Kidney (tissue), 14 donors: Measurements from ENCODE around the gene PRAF2. TPM values are rescaled to one million over a fixed set of nuclear protein-coding genes. Genes with fewer than 3 reads are reported as not detected.

Source experiments
- DNase-seq, 5 donors: peaks; one replicate each; pipeline ENCODE4 v3.0.0-alpha.2; 2013 to 2020
- FAIRE-seq: peaks from 2 replicates; lab custom pipeline; 2012; peaks lifted over from hg19 to GRCh38; lab: Jason Lieb, UNC
- H3K27ac ChIP-seq, 2 donors: one replicate each; pipeline ENCODE4 v1.7.0; 2013; ENCODE audit warnings: low read depth in 2 of 2, low read length in 2 of 2, inconsistent platforms in 1 of 2
- H3K27me3 ChIP-seq: one replicate; pipeline ENCODE4 v1.7.1; 2013; ENCODE audit warnings: low read length, inconsistent platforms; ENCODE audit not compliant: control insufficient read depth, insufficient read depth
- H3K36me3 ChIP-seq, 3 donors: one replicate each; pipeline versions ENCODE4 v1.7.0 to v1.7.1; 2013; ENCODE audit warnings: low read length in 3 of 3, control low read depth in 1 of 3, inconsistent platforms in 1 of 3; ENCODE audit not compliant: insufficient read depth in 3 of 3, control insufficient read depth in 2 of 3
- H3K4me1 ChIP-seq, 3 donors: one replicate each; pipeline versions ENCODE4 v1.7.0 to v1.7.1; 2013; ENCODE audit warnings: low read length in 3 of 3, inconsistent platforms in 1 of 3, low read depth in 1 of 3; ENCODE audit not compliant: control insufficient read depth in 2 of 3, insufficient read depth in 2 of 3
- H3K4me3 ChIP-seq, 3 donors: one replicate each; pipeline versions ENCODE4 v1.7.0 to v1.8.1; 2013; ENCODE audit warnings: low read length in 3 of 3, control low read depth in 1 of 3, inconsistent platforms in 1 of 3
- H3K9ac ChIP-seq, 3 donors: one replicate each; pipeline versions ENCODE4 v1.7.0 to v1.7.1; 2013; ENCODE audit warnings: low read length in 3 of 3, control low read depth in 1 of 3, inconsistent platforms in 1 of 3
- H3K9me3 ChIP-seq, 3 donors: one replicate each; pipeline versions ENCODE4 v1.7.0 to v1.7.1; 2013; ENCODE audit warnings: low read length in 3 of 3, control low read depth in 1 of 3, inconsistent platforms in 1 of 3; ENCODE audit not compliant: control insufficient read depth in 2 of 3, insufficient read depth in 1 of 3
- CTCF ChIP-seq: IDR thresholded peaks from 3 replicates; pipeline ENCODE4 v1.5.1; 2012; ENCODE audit warnings: mild to moderate bottlenecking, moderate library complexity, borderline replicate concordance; ENCODE audit not compliant: insufficient read depth; ENCODE audit errors: extremely low read depth
- intact Hi-C: fragments of 100-400 bp; cut with DNase I; formaldehyde crosslinking; loops from one replicate; pipeline ENCODE4 v1.11.1; 2022
- polyA plus RNA-seq: library from polyadenylated mRNA; stranded (reverse); fragments of 350-450 nt; fragmentation: Illumina TruSeq; extraction: RNeasy Lipid Tissue Mini Kit (QIAGEN cat#74804); gene quantifications from one replicate; pipeline ENCODE4 v1.2.3, GENCODE V29; 2014; ENCODE audit warnings: low read depth, low replicate concordance; ENCODE audit not compliant: insufficient read depth
- total RNA-seq: library from RNA; stranded (reverse); fragmentation: NEBNext Ultra II Directional; extraction: Animal tissue kit (Norgen Biotek cat#: 25700); gene quantifications from one replicate; pipeline ENCODE4 v1.2.1, GENCODE V29; 2021
- donor health status: control.
- donor health status: control.
- donor health status: control.
- donor health status: control.
- donor health status: control.
- donor health status: DM: yes; HTN: yes; CAD: no.
- donor health status: Normal renal cell carcinoma (clear cell type).

Gene PRAF2
- total and polyA plus RNA-seq, 2 donors from 2014 or later = 24.0 to 47.9 TPM

- Histone ChIP-seq H3K27me3 (no peaks in the 10 kb centered on the region), H3K27ac (no peak overlapping the region), H3K4me1 (no peaks in the 10 kb centered on the region), H3K36me3 (peaks cover 0 to 10% (median 7%) of the 10 kb centered on the region in 3 donors), H3K9ac (no peak overlapping the region), H3K9me3 (no peaks in the 10 kb centered on the region), H3K4me3 (no peak overlapping the region)
- no peak for DNase-seq
- FAIRE-seq = no peak
- no peak for TF ChIP-seq CTCF
- intact Hi-C loops = no loop called here
Observed at GRCh38 chrX:49030283-49030682, 43.5 kb downstream of the PRAF2 start.

GRCh38 chrX:49029876-49030275, 43.9 kb downstream of the PRAF2 start:
- no peaks in the 10 kb centered on the region for H3K9me3 ChIP-seq
- FAIRE-seq (no peak), DNase-seq (peak in 2 of 5 donors; percentile 24 to 51)
- H3K36me3 ChIP-seq = peaks cover 0 to 10% (median 7%) of the 10 kb centered on the region in 3 donors
- no peaks in the 10 kb centered on the region for H3K27me3 ChIP-seq
- H3K4me3 ChIP-seq = no peak overlapping the region
- H3K4me1 ChIP-seq = no peaks in the 10 kb centered on the region
- no peak overlapping the region for H3K27ac ChIP-seq
- intact Hi-C loops = no loop called here
- no peak overlapping the region for H3K9ac ChIP-seq
- no peak for TF ChIP-seq CTCF

Other genes with a start within 250 kb of the PRAF2 start
- gene ERAS, start 247.5 kb downstream of the PRAF2 start, total RNA-seq = 0.19 TPM
- 0.43 TPM for gene ERAS, start 247.5 kb downstream of the PRAF2 start, polyA plus RNA-seq
- 131 TPM for gene PCSK1N, start 238.4 kb downstream of the PRAF2 start, total RNA-seq
- 331 TPM for gene PCSK1N, start 238.4 kb downstream of the PRAF2 start, polyA plus RNA-seq
- gene TIMM17B, start 176.2 kb downstream of the PRAF2 start, total RNA-seq = 44.8 TPM
- gene TIMM17B, start 176.2 kb downstream of the PRAF2 start, polyA plus RNA-seq = 109 TPM
- 61.3 TPM for gene PQBP1, start 176.1 kb downstream of the PRAF2 start, total RNA-seq
- gene PQBP1, start 176.1 kb downstream of the PRAF2 start, polyA plus RNA-seq = 93.4 TPM
- gene SLC35A2, start 162.4 kb downstream of the PRAF2 start, total RNA-seq = 34.2 TPM
- 29.3 TPM for gene SLC35A2, start 162.4 kb downstream of the PRAF2 start, polyA plus RNA-seq
- 29.6 TPM for gene PIM2, start 155.0 kb downstream of the PRAF2 start, total RNA-seq
- gene PIM2, start 155.0 kb downstream of the PRAF2 start, polyA plus RNA-seq = 8.7 TPM
- 56.2 TPM for gene OTUD5, start 116.4 kb downstream of the PRAF2 start, total RNA-seq
- 40.2 TPM for gene OTUD5, start 116.4 kb downstream of the PRAF2 start, polyA plus RNA-seq
- gene KCND1, start 102.2 kb downstream of the PRAF2 start, total RNA-seq = 2.2 TPM
- 0.92 TPM for gene KCND1, start 102.2 kb downstream of the PRAF2 start, polyA plus RNA-seq
- gene GRIPAP1, start 71.7 kb downstream of the PRAF2 start, total RNA-seq = 52.8 TPM
- gene GRIPAP1, start 71.7 kb downstream of the PRAF2 start, polyA plus RNA-seq = 24.0 TPM
- 47.3 TPM for gene TFE3, start 30.6 kb downstream of the PRAF2 start, total RNA-seq
- 32.8 TPM for gene TFE3, start 30.6 kb downstream of the PRAF2 start, polyA plus RNA-seq
- gene CCDC120, start 15.0 kb downstream of the PRAF2 start, total RNA-seq = 13.7 TPM
- gene CCDC120, start 15.0 kb downstream of the PRAF2 start, polyA plus RNA-seq = 5.2 TPM
- gene WDR45, start 5.9 kb upstream of the PRAF2 start, total RNA-seq = 67.4 TPM
- 72.4 TPM for gene WDR45, start 5.9 kb upstream of the PRAF2 start, polyA plus RNA-seq
- gene GPKOW, start 49.7 kb upstream of the PRAF2 start, total RNA-seq = 20.4 TPM
- gene GPKOW, start 49.7 kb upstream of the PRAF2 start, polyA plus RNA-seq = 21.4 TPM
- gene MAGIX, start 88.8 kb upstream of the PRAF2 start, total RNA-seq = 11.6 TPM
- gene MAGIX, start 88.8 kb upstream of the PRAF2 start, polyA plus RNA-seq = 34.0 TPM
- gene PLP2, start 97.9 kb upstream of the PRAF2 start, total RNA-seq = 139 TPM
- gene PLP2, start 97.9 kb upstream of the PRAF2 start, polyA plus RNA-seq = 58.6 TPM
- gene PRICKLE3, start 112.4 kb upstream of the PRAF2 start, total RNA-seq = 11.6 TPM
- gene PRICKLE3, start 112.4 kb upstream of the PRAF2 start, polyA plus RNA-seq = 3.4 TPM
- 4.0 TPM for gene SYP, start 126.2 kb upstream of the PRAF2 start, total RNA-seq
- 7.2 TPM for gene SYP, start 126.2 kb upstream of the PRAF2 start, polyA plus RNA-seq
- 0.25 TPM for gene CACNA1F, start 159.3 kb upstream of the PRAF2 start, total RNA-seq
- 0.15 TPM for gene CACNA1F, start 159.3 kb upstream of the PRAF2 start, polyA plus RNA-seq
- 18.5 TPM for gene CCDC22, start 161.5 kb upstream of the PRAF2 start, total RNA-seq
- 13.4 TPM for gene CCDC22, start 161.5 kb upstream of the PRAF2 start, polyA plus RNA-seq
- gene FOXP3, start 190.7 kb upstream of the PRAF2 start, total RNA-seq = 2.0 TPM
- gene FOXP3, start 190.7 kb upstream of the PRAF2 start, polyA plus RNA-seq = 0.45 TPM
- 4.5 TPM for gene PPP1R3F, start 195.8 kb upstream of the PRAF2 start, total RNA-seq
- 5.1 TPM for gene PPP1R3F, start 195.8 kb upstream of the PRAF2 start, polyA plus RNA-seq
- not detected for gene GAGE10, start 229.6 kb upstream of the PRAF2 start, total RNA-seq
- not detected for gene GAGE10, start 229.6 kb upstream of the PRAF2 start, polyA plus RNA-seq
- not detected for gene GAGE12J, start 248.0 kb upstream of the PRAF2 start, total RNA-seq
- not detected for gene GAGE12J, start 248.0 kb upstream of the PRAF2 start, polyA plus RNA-seq